Fibroblast of skin of right quadriceps (primary cell): ENCODE results near the gene ISX.
A peak's percentile ranks its signal among the peaks of the same experiment; 100 is the strongest.

Experiments used
- DNase-seq: peaks from one replicate; pipeline ENCODE4 v3.0.0-alpha.2; 2013

Gene ISX

DNA sequence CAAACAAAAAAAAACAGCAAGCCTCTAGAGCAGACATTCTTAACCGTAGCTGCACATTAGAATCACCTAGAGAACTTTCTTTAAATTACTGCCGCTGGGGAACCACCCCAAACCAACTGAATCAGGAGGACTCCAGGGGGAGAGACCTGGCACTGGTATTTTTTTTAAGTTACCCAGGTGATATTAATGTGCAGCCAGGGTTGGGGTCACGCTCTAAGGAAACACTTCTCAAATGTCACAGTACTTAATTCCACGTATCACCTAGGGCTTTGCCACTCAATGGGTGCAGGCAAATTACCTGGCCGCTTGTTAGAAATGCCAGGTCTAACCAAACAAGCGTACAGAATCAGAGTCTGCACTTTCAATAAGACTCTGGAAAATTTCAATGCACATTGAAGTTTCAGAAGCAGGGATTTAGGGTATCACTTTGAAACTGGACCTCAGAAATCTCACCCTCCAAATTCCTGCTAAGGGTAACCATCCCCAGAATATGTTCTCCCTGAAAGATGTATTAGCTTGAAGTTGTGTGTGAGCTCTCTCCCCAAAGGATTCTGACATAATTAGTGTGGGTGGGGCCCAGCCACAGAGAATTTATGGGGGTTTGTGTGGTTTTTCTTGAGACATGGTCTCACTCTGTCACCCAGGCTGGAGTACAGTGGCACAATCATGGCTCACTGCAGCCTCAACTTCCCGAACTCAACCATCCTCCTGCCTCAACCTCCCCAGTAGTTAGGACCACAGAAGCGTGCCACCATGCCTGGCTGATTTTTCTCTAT lies 12.7 kb upstream of the ISX start:
- no peak for DNase-seq

DNA sequence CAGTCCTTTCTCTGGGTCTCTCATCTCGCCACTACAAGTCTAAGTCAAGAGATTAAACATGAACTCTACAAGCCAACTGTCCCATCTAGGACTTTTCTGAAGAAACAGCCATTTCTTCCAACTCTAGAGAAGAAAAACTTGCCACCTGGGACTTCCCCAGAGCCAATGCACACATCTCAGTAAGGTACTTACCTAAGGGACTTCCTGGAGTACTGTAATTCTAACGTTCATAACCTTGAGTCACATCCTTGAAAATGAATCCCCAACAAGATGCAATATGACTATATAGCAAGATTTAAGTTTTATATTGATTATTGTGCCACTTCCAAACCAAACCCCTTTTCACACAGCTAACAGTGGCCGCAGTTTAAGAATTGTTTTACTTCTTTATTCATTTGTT lies 11.9 kb upstream of the ISX start:
- no peak for DNase-seq

- DNase-seq: no peak
These were observed 9.5 kb upstream of the ISX start for GRCh38 chr22:35056486-35056885.

- DNase-seq: no peak
These were observed 8.8 kb upstream of the ISX start for GRCh38 chr22:35057155-35057554.

GRCh38 chr22:35059632-35060031 lies 6.3 kb upstream of the ISX start:
- DNase-seq: no peak

DNA sequence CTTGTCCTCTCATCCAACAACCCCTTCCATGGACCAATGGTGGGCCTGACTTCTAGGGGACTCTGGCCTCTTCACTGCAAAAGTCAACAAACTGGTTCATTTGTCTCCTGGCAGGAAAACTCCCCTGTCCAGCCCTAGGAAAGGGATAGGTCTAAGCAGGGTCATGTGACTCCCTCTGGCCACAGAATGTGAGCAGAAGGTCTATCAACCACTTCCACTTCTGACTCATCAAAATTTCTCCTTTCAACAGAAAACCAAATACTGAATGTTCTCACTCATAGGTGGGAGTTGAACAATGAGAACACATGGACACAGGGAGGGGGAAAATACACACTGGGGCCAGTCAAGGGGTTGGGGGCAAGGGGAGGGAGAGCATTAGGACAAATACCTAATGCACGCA lies 1.3 kb upstream of the ISX start:
- DNase-seq: no peak

DNA sequence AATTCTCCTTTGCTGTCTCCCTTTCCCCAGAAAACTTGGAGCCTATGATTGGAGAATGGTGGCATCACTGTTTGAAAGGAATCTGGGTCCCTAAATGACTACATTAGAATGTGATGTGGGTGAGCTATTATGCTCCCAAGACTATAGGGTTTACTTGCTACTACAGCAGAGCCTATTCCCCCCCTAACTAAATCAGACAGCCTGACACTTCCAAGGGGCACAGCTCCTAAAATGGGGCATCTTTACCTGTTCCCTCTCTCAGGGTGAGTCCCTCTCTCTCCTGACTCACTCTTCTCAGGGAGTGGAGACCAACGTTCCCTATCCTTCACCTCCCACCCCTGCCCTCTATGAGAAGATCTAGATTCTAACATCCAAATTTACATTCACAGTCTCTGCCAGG lies 775 bp upstream of the ISX start:
- DNase-seq: no peak

- no peak for DNase-seq
These were observed 810 bp downstream of the ISX start for GRCh38 chr22:35066768-35067167.

DNA sequence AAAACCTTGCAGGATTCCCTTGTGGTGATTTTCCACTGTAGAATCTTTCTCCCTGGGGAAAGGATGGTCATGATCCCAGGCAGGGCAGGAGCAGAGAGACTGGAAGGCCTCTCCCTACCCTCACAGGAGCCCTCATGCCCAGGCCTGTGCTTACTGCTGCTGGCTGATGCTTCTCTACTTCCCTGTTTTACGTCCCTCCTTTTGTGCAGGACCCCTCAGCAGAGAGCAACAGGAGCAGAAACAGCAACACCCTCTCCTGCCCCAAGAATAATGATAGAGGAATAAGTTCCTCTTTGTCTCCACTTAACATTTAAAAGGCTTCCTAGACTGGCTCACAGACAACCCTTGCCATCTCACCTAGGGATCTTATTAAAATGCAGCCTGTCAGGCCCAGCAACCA lies 3.6 kb downstream of the ISX start:
- DNase-seq: no peak

DNA sequence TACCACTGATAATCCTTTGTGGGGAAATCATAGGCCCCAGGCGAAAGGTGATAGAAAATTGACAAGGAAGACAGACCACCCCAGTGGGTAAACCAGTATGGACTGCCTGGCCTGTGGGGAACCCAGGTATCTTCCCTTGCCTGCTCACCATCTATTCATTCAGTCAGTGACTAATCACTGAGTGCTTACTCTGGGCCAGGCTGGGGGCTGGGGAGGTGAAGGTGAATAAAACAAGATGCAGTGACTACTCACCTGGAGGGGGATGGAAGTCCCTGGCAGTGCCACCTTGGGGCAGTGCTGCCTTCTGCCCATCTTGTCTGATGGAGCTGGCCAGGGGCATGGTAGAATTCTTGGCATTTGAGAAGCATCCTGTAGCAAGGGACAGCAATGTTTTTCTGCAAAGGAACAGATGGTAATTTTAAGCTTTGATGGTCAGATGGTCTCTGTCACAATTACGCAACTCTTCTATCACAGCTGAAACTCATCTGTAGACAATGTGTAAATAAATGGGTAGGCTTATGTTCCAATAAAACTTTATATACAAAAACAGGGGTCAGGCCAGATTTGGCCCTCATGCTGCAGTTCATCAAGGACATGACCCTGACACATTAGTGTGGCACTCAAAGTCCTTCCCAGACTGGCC lies 4.6 kb downstream of the ISX start:
- no peak for DNase-seq

DNA sequence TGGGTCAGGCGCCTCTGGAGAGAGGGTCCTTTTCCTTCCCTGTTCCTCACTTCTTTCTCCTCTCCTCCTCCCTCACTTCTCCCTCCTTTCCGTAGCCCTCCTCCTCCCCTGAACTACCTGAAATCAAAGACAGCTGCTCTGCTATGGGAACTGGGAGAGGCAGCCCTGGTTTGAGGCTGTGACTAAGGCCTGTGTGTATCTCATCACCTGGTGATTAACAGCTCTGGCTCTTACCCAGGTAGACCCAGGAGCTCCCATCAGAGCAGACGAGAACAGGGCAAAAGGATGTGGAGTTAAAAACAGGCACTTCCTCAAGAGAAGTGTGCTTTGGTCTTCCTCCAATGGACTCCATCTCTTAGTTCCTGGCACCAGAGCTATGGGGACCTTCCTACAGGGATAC lies 5.8 kb downstream of the ISX start:
- no peak for DNase-seq

DNA sequence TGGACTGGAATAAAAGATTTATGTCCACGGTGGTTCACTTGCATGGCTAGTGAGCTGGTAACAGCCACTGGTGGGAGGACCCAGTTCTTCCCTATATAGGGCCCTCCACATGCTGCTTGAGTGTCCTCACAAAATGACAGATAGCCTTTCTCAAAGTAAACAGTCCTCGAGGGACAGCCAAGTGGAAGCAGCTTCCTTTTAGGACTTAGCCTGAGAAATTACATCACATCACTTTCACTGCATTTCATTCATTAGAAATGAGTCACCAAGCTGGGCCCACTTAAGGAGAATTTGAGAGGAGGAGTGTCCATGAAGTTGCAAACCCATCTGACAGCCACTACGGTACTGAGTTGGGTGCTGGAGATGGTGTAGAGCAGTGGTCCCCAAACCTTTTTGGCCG lies 7.0 kb downstream of the ISX start:
- peak; percentile 8 for DNase-seq

- DNase-seq: no peak
These were observed 8.6 kb downstream of the ISX start for GRCh38 chr22:35074583-35074982.

- DNase-seq: no peak
These were observed 10.7 kb downstream of the ISX start for GRCh38 chr22:35076630-35077029.

GRCh38 chr22:35085621-35086020 lies 19.7 kb downstream of the ISX start:
- DNase-seq: no peak

- DNase-seq: no peak
These were observed 23.2 kb downstream of the ISX start for GRCh38 chr22:35089139-35089538.

- no peak for DNase-seq
These were observed 26.4 kb downstream of the ISX start for GRCh38 chr22:35092406-35092805.

DNA sequence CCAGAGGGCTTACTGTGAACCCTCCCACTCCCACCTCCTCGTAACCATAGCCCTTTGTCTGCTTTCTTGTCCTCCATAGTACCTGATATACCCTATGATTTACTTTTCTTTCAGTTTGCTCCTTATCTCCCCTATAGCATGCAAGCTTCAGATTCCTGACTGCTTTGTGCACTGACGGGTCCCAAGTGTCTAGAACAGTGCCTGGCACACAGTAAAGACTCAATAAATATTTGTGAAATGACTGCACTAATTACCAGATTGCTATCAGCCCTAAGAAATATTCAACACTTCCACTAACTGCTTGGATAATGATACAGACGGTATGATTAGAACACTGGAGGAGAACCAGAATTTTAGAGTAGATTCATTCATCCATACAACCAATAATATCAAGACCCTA lies 33.0 kb downstream of the ISX start:
- DNase-seq: no peak

DNA sequence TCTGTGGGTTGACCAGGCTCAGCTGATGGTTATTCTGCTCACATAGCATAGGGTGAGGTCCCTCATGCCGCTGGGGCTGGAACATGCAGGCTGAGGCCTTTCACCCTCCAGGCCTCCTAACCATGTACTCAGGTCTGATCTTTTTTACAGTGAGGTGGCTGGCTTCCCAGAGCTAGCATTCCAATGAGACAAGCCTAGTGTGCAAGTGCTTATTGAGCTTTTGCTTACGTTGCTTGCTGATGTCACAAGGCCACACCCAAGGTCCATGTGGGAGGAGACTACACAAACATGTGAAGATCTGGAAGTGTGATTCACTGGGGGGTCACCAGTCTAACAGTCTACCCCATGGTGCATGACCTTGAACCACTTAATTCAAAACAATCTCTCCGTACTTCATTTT lies 33.9 kb downstream of the ISX start:
- DNase-seq: no peak

GRCh38 chr22:35102663-35103062 lies 36.7 kb downstream of the ISX start:
- DNase-seq: peak; percentile 35

DNA sequence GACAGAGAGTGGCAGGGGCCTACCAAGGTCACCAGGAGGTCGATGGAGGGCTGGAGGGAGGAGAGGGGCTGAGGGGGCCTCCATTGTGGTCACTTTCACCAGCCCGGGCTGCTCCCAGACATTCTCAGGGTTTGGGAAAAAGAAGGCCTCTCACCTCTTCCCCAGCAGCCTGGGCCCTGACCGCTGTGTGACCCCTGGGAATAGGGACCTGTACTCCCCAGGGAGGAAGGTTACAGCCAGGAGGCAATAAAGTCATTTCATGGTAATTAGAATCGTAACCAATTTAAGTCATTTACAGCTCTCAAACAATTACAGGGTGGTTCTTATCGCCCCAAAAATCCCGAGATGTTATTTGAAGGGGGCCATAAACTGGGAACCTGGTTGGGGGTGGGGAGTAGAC lies 37.8 kb downstream of the ISX start:
- no peak for DNase-seq

DNA sequence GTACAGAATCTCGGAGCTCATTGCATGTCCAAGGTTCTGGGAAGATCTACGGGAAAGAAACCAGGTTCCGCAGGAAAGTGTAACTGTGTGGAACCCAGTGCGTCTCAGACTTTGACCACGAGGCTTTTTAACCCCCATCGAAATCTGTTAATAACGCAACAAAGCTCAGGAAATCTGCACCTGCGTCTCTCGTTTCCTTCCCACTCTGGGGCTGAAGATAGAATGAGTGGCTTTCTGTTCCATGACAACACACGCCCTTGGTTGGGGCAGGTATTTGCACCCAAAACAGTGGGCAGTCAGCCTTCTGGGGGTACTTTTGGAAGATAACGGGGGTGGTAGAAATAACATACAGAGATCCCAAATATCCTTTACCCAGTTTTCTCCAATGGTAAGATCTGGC lies 38.5 kb downstream of the ISX start:
- DNase-seq: no peak

DNA sequence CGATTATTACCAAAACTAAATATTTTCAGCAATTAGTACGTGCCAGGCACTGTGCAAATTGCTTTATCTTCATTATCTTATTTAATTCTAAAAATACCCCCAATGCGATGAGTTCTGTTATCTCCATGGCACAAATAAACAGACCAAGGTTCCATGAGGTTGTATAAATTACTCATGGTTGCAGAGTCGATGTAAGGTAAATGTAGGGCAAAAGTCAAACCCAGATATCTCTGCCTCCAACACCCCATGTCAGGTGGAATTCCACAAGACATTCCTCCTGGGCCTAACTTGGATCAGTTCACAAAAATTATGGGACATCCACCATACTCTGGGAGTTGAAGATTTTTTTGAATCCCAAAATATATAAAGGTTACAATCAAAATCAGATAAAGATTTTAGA lies 43.7 kb downstream of the ISX start:
- DNase-seq: no peak

DNA sequence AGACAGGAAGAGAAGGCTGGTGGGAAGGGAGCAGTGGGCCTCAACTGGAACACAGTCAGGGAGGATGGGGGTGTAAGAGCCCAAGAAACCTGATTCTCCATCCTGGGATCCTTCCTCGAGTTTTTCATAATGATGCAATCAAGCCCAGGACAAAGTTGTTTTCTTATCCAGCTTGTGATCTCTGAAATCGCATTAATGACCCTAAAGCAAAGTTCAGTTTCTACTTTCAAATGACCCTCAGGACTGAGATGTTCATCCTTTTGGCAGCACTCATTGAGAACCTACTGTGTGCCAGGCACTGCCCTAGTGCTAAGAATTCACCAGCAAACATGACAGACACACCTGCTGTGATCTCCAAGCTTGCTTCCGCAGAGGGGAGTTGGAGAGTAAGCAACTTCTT lies 45.3 kb downstream of the ISX start:
- no peak for DNase-seq

GRCh38 chr22:35113341-35113740 lies 47.4 kb downstream of the ISX start:
- DNase-seq: no peak
